ENCODE measurements around the gene MEGF6.

GRCh38 chr1:3495776-3496745 is 115.2 kb downstream of the MEGF6 start:
- no peak for TF ChIP-seq POLR2A (IDR thresholded peaks at IDR 0.05)
- TF ChIP-seq CTCF (IDR thresholded peaks at IDR 0.05) = no peak

All from uterus (tissue), 2 donors.